Endothelial cell of umbilical vein (primary cell): ENCODE results near the gene PRIM1. TPM values are rescaled to one million over a fixed set of nuclear protein-coding genes. Genes with fewer than 3 reads are reported as not detected.
"Not testable (repeated sequence)": the region's sequence is repeated elsewhere in the genome, so short reads cannot be mapped to it uniquely, and the experiment has no call there.

Source experiments
- BruUV-seq: library from RNA; stranded (reverse); fragments of 400-500 nt; replicated peaks from 2 replicates; lab custom pipeline; 2021; lab: Mats Ljungman, UMichigan
- CTCF ChIA-PET: fragments of 300-600, 350-600 bp; sonication (Branson Sonifier 250); formaldehyde crosslinking; loops from one replicate; lab custom pipeline; 2021; ENCODE audit warnings: antibody characterized with exemption, inconsistent platforms; lab: Charles Lee
- POLR2A ChIA-PET: fragments of 300-600, 350-600 bp; sonication (Branson Sonifier 250); formaldehyde crosslinking; loops from one replicate; lab custom pipeline; 2021; ENCODE audit warnings: antibody characterized with exemption, inconsistent platforms; lab: Charles Lee
- DNase-seq: peaks from one replicate; pipeline ENCODE4 v3.0.0-alpha.2; 2011; ENCODE audit warnings: low read depth, low spot score
- FAIRE-seq: peaks from 2 replicates; lab custom pipeline; 2011; peaks lifted over from hg19 to GRCh38; lab: Jason Lieb, UNC
- H2AFZ ChIP-seq: 2 replicates; pipeline ENCODE4 v1.6.0; 2012; ENCODE audit warnings: low read depth, low read length, control low read depth, inconsistent platforms
- H3K27ac ChIP-seq: 2 replicates; pipeline ENCODE4 v1.5.1; 2011; ENCODE audit warnings: low read depth, mild to moderate bottlenecking, control low read depth, low read length, moderate library complexity; ENCODE audit not compliant: insufficient read depth
- H3K27me3 ChIP-seq, 2 experiments: 2 replicates each; pipeline versions ENCODE4 v1.6.0 to v1.6.1; 2011; ENCODE audit warnings: low read length in 2 of 2, mixed read lengths in 1 of 2; ENCODE audit not compliant: control insufficient read depth in 2 of 2, insufficient read depth in 2 of 2
- H3K36me3 ChIP-seq, 2 experiments: 2 replicates in 1 of 2; 3 replicates in 1 of 2; pipeline ENCODE4 v1.5.1; 2011; ENCODE audit warnings: low read length in 2 of 2, mild to moderate bottlenecking in 1 of 2, moderate library complexity in 1 of 2; ENCODE audit not compliant: control insufficient read depth in 2 of 2, insufficient read depth in 2 of 2; ENCODE audit errors: extremely low read depth in 1 of 2
- H3K4me1 ChIP-seq: 3 replicates; pipeline ENCODE4 v1.5.1; 2011; ENCODE audit warnings: mild to moderate bottlenecking, low read length; ENCODE audit not compliant: control insufficient read depth, insufficient read depth; ENCODE audit errors: extremely low read depth
- H3K4me2 ChIP-seq: 2 replicates; pipeline ENCODE4 v1.6.1; 2011; ENCODE audit warnings: low read length, control low read depth, mixed read lengths; ENCODE audit not compliant: insufficient read depth
- H3K4me3 ChIP-seq, 3 experiments: fragments of 200-600 bp in 1 of 3; sonication (generic), shearing (Covaris generic) in 1 of 3; replicated peaks in 1 of 3; 2 replicates each; pipeline ENCODE4 v1.5.1; 2011 to 2016; ENCODE audit warnings: control low read depth in 3 of 3, low read length in 3 of 3, mild to moderate bottlenecking in 2 of 3, inconsistent platforms in 1 of 3, low read depth in 1 of 3, moderate library complexity in 1 of 3; ENCODE audit not compliant: insufficient read depth in 1 of 3
- H3K79me2 ChIP-seq: 2 replicates; pipeline ENCODE4 v1.6.0; 2012; ENCODE audit warnings: low read length, inconsistent platforms; ENCODE audit not compliant: control insufficient read depth, insufficient read depth
- H3K9ac ChIP-seq: replicated peaks from 2 replicates; pipeline ENCODE3; 2011; ENCODE audit warnings: low read length, control low read depth; ENCODE audit not compliant: insufficient read depth; ENCODE audit errors: extremely low read depth
- H3K9me1 ChIP-seq: replicated peaks from 3 replicates; pipeline ENCODE4 v1.6.0; 2011; ENCODE audit warnings: mild to moderate bottlenecking, low read length; ENCODE audit not compliant: control insufficient read depth, insufficient read depth; ENCODE audit errors: extremely low read depth
- H3K9me3 ChIP-seq: replicated peaks from 2 replicates; pipeline ENCODE4 v1.5.1; 2012; ENCODE audit warnings: low read length, inconsistent platforms; ENCODE audit not compliant: control insufficient read depth, insufficient read depth
- H4K20me1 ChIP-seq: replicated peaks from 2 replicates; pipeline ENCODE3; 2011; ENCODE audit warnings: mild to moderate bottlenecking, low read length; ENCODE audit not compliant: control insufficient read depth, insufficient read depth; ENCODE audit errors: extremely low read depth
- EZH2 ChIP-seq: IDR thresholded peaks from 2 replicates; pipeline ENCODE4 v1.6.1; 2012; ENCODE audit warnings: borderline replicate concordance, low read depth, mild to moderate bottlenecking, moderate library complexity, low read length, inconsistent platforms; ENCODE audit not compliant: severe bottlenecking
- FOS ChIP-seq: IDR thresholded peaks from 2 replicates; pipeline ENCODE4 v1.6.1; 2011; ENCODE audit warnings: mild to moderate bottlenecking, low read length, moderate library complexity, borderline replicate concordance; ENCODE audit not compliant: insufficient read depth
- GATA2 ChIP-seq: IDR thresholded peaks from 2 replicates; pipeline ENCODE4 v1.7.0; 2011; ENCODE audit warnings: low read depth, mild to moderate bottlenecking, moderate library complexity, mixed read lengths, low read length; ENCODE audit not compliant: insufficient read length, insufficient read depth
- JUN ChIP-seq: IDR thresholded peaks from 2 replicates; pipeline ENCODE4 v1.6.1; 2011; ENCODE audit warnings: borderline replicate concordance, low read depth; ENCODE audit not compliant: insufficient read length, insufficient read depth
- MYC ChIP-seq: IDR thresholded peaks from one replicate; pipeline ENCODE4 v1.6.1; 2011; ENCODE audit warnings: mild to moderate bottlenecking, low read depth, low read length
- POLR2A ChIP-seq: IDR thresholded peaks from 2 replicates; pipeline ENCODE4 v1.6.1; 2012; ENCODE audit warnings: low read depth, mild to moderate bottlenecking, control low read depth, low read length
- POLR2AphosphoS5 ChIP-seq: IDR thresholded peaks from 2 replicates; pipeline ENCODE4 v1.6.1; 2012; ENCODE audit warnings: low read depth, mild to moderate bottlenecking, control low read depth, low read length, moderate library complexity; ENCODE audit not compliant: insufficient read depth
- dilution Hi-C: fragments of 300-500 bp; cut with MboI; formaldehyde crosslinking; loops from one replicate; pipeline ENCODE4 v1.15.0; 2019; ENCODE audit warnings: low sequenced_read_pairs; ENCODE audit not compliant: extremely low pct_ligation_motif_present
- intact Hi-C: fragments of 100-400 bp; cut with micrococcal nuclease; formaldehyde crosslinking; loops from one replicate; pipeline ENCODE4 v1.10.0; 2022
- polyA plus RNA-seq, 4 experiments: library from polyadenylated mRNA; depleted of rRNA in 3 of 4; stranded (reverse) in 3 of 4; unstranded in 1 of 4; fragments of >200 nt; gene quantifications; 2 replicates each; pipeline versions ENCODE4 v1.2.1 to v1.2.3, GENCODE V29; 2011 to 2012; ENCODE audit warnings: missing spikeins in 1 of 4
- total RNA-seq: library from RNA; stranded (reverse); gene quantifications from 2 replicates; pipeline ENCODE4 v1.2.3, GENCODE V29; 2021
- TF ChIP-seq, protein P1 (sequence below), 2 donors: IDR thresholded peaks; 1 replicate in 1 of 2; 2 replicates in 1 of 2; pipeline ENCODE4 v1.5.1; 2011; ENCODE audit warnings: low read length in 2 of 2, mild to moderate bottlenecking in 2 of 2, moderate library complexity in 2 of 2, control low read depth in 1 of 2, inconsistent platforms in 1 of 2, low read depth in 1 of 2; ENCODE audit not compliant: insufficient read depth in 1 of 2; ENCODE audit errors: extremely low read depth in 1 of 2
- TF ChIP-seq, protein P2 (sequence below): IDR thresholded peaks from 2 replicates; pipeline ENCODE4 v1.6.1; 2011; ENCODE audit not compliant: insufficient read depth, insufficient read length

PRIM1 gene
- total and polyA plus RNA-seq, 2 donors (not counting 3 experiments of a cell fraction or from before 2014, with no cell fraction given) = 10.9 to 12.1 TPM

DNA sequence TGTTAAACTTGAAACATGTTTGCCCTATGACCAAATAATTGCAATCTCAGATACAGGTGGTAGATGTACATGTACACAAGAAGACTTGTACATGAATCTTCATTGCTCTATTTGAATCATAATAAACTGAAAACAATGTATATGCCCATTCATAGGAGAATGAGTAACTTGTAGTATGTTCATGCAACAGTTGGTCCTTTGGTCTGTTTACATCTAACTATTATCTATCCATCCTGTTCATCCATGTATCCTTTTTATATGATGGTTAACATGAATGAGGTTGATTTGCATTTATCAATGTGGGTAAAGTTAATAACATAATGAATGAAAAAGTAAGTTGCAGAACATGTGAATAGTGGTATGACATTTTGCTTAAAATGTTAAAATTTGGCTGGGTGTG, 48.1 kb upstream of the PRIM1 start:
- intact Hi-C loops = no loop called here
- no TSS peak for BruUV-seq
- CTCF ChIA-PET = no interaction called here

DNA sequence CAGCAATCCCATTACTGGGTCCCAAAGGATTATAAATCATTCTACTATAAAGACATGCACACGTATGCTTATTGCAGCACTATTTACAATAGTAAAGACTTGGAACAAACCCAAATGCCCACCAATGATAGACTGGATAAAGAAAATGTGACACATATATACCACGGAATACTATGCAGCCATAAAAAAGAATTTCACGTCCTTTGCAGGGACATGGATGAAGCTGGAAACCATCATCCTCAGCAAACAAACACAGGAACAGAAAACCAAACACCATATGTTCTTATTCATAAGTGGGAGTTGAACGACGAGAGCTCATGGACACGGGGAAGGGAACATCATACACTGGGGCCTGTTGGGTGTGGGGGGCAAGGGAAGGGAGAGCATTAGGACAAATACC, 47.2 kb upstream of the PRIM1 start:
- intact Hi-C loops, H4K20me1 ChIP-seq, H3K9ac ChIP-seq, DNase-seq, H3K79me2 ChIP-seq, H3K9me3 ChIP-seq, FAIRE-seq, H3K27me3 ChIP-seq, H3K4me1 ChIP-seq, H2AFZ ChIP-seq, H3K27ac ChIP-seq, BruUV-seq, H3K4me3 ChIP-seq, POLR2A ChIA-PET, H3K4me2 ChIP-seq, H3K36me3 ChIP-seq, dilution Hi-C loops, H3K9me1 ChIP-seq, CTCF ChIA-PET: not testable (repeated sequence)

More for the DNA sequence above, 48.1 kb upstream of the PRIM1 start:
- POLR2A ChIA-PET = no interaction called here
- H3K27ac ChIP-seq = no peak overlapping the region
- no peak for TF ChIP-seq POLR2A
- no peak for TF ChIP-seq MYC
- TF ChIP-seq POLR2AphosphoS5 = no peak
- no peak for TF ChIP-seq EZH2
- no peak for TF ChIP-seq GATA2
- TF ChIP-seq FOS = no peak
- no peak for TF ChIP-seq JUN
- TF ChIP-seq, protein P1, sequence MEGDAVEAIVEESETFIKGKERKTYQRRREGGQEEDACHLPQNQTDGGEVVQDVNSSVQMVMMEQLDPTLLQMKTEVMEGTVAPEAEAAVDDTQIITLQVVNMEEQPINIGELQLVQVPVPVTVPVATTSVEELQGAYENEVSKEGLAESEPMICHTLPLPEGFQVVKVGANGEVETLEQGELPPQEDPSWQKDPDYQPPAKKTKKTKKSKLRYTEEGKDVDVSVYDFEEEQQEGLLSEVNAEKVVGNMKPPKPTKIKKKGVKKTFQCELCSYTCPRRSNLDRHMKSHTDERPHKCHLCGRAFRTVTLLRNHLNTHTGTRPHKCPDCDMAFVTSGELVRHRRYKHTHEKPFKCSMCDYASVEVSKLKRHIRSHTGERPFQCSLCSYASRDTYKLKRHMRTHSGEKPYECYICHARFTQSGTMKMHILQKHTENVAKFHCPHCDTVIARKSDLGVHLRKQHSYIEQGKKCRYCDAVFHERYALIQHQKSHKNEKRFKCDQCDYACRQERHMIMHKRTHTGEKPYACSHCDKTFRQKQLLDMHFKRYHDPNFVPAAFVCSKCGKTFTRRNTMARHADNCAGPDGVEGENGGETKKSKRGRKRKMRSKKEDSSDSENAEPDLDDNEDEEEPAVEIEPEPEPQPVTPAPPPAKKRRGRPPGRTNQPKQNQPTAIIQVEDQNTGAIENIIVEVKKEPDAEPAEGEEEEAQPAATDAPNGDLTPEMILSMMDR (IDR thresholded peaks at IDR 0.05; ENCODE audit: extremely low read depth in 1 of 2, insufficient read depth in 1 of 2, low read depth in 1 of 2, low read length in 2 of 2) = no peak
- TF ChIP-seq, protein P2, sequence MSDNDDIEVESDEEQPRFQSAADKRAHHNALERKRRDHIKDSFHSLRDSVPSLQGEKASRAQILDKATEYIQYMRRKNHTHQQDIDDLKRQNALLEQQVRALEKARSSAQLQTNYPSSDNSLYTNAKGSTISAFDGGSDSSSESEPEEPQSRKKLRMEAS = no peak
- DNase-seq = no peak
- H2AFZ ChIP-seq = no peak overlapping the region
- dilution Hi-C loops = no loop called here
- no peaks in the 10 kb centered on the region for H3K79me2 ChIP-seq
- no peaks in the 10 kb centered on the region for H3K36me3 ChIP-seq
- H3K4me1 ChIP-seq = no peaks in the 10 kb centered on the region
- no peak overlapping the region for H3K4me2 ChIP-seq
- no peaks in the 10 kb centered on the region for H3K27me3 ChIP-seq
- no peak for FAIRE-seq
- no peaks in the 10 kb centered on the region for H3K9me1 ChIP-seq
- no peak overlapping the region for H3K9ac ChIP-seq
- no peaks in the 10 kb centered on the region for H3K9me3 ChIP-seq
- H3K4me3 ChIP-seq = no peak overlapping the region
- no peaks in the 10 kb centered on the region for H4K20me1 ChIP-seq

DNA sequence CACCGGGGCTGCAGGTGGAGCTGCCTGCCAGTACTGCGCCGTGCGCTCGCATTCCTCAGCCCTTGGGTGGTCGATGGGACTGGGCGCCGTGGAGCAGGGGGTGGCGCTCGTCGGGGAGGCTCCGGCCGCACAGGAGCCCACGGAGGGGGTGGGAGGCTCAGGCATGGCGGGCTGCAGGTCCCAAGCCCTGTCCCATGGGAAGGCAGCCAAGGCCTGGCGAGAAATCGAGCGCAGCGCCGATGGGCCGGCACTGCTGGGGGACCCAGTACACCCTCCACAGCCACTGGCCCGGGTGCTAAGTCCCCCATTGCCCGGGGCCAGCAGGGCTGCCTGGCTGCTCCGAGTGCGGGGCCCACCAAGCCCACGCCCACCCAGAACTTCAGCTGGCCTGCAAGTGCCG, 43.7 kb upstream of the PRIM1 start:
- POLR2A ChIA-PET, H2AFZ ChIP-seq, FAIRE-seq, H3K36me3 ChIP-seq, BruUV-seq, DNase-seq, H3K4me1 ChIP-seq, H3K9me3 ChIP-seq, H3K9me1 ChIP-seq, intact Hi-C loops, H3K9ac ChIP-seq, dilution Hi-C loops, H4K20me1 ChIP-seq, H3K4me3 ChIP-seq, CTCF ChIA-PET, H3K27me3 ChIP-seq, H3K4me2 ChIP-seq, H3K27ac ChIP-seq, H3K79me2 ChIP-seq: not testable (repeated sequence)
